GM12864 (cell line): ENCODE data around the gene GRID1.

Source experiments
- DNase-seq: peaks from one replicate; pipeline ENCODE4 v3.0.0-alpha.2; 2011; ENCODE audit warnings: low read depth
- H3K4me3 ChIP-seq: 2 replicates; pipeline ENCODE4 v1.5.1; 2011; ENCODE audit warnings: mild to moderate bottlenecking, low read depth, low read length, control low read depth
- TF ChIP-seq, protein P1 (sequence below): IDR thresholded peaks from 2 replicates; pipeline ENCODE4 v1.5.1; 2011; ENCODE audit warnings: low read depth, mild to moderate bottlenecking, moderate library complexity, low read length, control low read depth, inconsistent platforms; ENCODE audit errors: missing control alignments

Gene GRID1

DNA sequence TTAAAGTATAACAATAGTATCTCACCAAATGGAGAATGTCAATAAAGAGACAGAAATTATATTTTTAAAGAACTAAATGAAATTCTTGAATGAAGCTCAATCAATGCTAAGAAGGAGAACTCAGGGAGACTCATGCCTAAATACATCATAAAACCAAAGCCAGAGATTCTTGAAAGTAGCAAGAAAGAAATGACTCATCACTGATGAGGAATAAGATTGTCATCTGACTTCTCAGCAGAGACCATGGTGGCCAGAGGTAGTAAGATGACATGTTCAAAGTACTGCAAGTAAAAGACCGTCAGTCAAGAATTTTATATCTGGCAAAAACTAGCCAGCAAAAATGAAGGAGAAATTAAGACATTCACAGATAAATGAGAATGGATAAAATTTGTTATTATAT is 399.0 kb downstream of the GRID1 start:
- TF ChIP-seq, protein P1, sequence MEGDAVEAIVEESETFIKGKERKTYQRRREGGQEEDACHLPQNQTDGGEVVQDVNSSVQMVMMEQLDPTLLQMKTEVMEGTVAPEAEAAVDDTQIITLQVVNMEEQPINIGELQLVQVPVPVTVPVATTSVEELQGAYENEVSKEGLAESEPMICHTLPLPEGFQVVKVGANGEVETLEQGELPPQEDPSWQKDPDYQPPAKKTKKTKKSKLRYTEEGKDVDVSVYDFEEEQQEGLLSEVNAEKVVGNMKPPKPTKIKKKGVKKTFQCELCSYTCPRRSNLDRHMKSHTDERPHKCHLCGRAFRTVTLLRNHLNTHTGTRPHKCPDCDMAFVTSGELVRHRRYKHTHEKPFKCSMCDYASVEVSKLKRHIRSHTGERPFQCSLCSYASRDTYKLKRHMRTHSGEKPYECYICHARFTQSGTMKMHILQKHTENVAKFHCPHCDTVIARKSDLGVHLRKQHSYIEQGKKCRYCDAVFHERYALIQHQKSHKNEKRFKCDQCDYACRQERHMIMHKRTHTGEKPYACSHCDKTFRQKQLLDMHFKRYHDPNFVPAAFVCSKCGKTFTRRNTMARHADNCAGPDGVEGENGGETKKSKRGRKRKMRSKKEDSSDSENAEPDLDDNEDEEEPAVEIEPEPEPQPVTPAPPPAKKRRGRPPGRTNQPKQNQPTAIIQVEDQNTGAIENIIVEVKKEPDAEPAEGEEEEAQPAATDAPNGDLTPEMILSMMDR, result no peak
- no peak overlapping the region for H3K4me3 ChIP-seq
- DNase-seq, result no peak

DNA sequence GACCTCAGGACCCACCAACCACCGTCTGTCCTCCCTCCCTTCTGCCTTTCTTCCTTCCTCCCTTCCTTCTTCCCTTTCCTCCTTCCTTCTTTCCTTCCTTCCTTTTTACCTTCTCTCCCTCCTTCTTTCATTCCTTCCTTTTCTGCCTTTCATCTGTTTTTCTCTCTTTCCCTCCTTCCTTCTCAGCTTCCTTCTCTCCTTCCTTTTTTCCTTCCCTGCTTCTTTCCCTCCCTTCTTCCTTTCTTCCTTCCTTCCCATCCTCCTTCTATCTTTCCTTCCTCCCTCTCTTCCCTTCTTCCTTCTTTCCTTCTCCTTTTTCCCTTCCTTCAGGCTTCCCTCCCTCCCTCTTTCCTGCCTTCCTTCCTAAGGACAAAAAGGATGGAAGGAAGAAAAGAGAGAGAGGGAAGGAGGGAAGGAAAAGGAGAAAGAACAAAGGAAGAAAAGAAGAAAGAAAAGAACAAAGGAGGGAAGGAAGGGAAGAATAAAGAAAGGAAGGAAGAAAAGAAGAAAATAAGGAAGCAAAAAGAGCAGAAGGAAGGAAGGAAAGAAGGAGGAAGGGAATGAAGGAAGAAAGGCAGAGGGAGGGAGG is 405.0 kb downstream of the GRID1 start:
- no peak overlapping the region for H3K4me3 ChIP-seq
- no peak for DNase-seq
- TF ChIP-seq, protein P1, result no peak

DNA sequence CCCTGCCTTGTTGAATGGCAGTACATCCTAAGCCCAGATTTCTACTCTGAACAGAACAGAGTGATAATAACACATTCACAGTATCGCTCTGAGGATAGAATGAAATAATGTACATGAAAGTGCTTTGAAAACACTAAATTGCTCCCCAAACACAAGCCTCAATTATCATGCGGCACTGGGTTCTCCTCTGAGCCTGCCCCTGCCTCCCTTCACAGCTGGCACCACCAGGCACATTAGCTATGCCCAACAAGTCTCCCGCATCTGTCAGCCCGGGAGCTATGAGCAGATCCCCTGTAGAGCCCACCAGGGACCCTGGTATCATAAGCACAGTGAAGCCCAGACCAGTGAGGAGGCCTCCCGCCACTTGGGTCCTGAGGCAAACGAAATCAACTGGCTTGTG is 405.5 kb downstream of the GRID1 start:
- no peak overlapping the region for H3K4me3 ChIP-seq
- TF ChIP-seq, protein P1, result no peak
- DNase-seq, result no peak

DNA sequence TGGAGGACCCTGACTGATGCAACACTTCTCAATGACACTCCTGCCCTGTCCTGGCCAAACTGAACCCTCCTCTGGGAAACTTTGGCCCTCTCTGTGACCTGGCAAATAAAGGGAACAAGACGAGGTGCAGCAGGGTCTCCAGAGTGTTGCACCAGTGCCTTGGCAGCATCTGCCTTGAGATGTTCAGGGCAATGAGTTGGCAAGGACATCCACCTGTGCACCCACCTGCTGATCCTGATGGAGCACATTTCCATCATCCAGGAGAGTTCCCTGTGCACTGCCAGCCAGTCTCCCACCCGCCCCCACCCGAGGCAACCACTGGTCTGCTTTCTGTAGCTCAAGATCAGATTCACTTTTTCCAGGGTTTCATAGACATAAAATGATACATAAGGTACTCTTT is 407.4 kb downstream of the GRID1 start:
- DNase-seq, result no peak
- TF ChIP-seq, protein P1, result no peak
- H3K4me3 ChIP-seq, result no peak overlapping the region

DNA sequence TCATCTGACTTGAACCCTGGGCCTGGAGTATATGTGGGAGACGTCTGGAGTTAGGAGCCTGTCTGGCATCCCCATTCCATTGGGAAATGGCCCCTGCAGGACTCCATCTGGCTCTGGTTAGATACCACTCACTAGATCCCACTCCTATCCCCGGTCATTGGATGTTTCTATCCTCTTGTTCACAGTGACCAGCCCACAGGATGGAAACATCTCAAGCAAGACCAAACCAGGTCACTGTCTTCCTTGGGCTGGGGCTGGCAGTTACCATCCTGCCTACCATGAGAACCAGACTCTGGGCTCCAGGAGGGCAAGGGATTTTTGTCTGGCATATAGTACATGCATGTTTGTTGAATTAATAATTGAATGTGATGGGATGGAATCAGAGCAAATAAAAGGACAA is 415.7 kb downstream of the GRID1 start:
- TF ChIP-seq, protein P1, result no peak
- no peak for DNase-seq
- no peak overlapping the region for H3K4me3 ChIP-seq

DNA sequence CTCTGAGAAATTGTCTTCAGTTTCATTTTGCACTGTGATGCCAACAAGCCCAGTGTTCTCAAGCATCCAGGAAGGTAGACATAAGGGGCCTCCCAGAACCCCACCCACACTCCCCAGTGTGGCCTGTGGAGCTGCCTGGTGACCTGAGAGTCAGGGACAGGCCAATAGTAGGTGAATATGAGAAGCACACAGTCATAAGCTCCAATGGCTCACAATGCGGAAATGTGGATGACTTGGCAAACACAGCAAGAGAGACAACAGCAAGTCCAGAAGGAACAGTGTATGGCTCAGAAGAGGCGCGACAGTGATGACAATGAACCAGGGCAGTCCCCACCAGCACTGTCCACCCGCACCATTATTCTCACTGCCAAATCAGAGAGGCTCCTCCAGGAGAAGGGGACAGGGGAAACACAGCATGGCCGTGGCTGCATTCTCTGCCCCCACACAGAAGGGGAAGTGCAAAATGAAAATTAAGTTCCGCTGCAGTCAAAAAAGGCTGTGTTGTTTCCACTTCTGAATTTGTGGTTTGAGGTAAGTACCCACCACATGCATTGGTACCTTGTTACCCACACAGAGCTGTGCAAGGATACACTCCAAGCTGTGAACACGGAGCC is 419.8 kb downstream of the GRID1 start:
- DNase-seq, result peak; percentile 72
- TF ChIP-seq, protein P1, result no peak
- peak overlapping the region; percentile 50 for H3K4me3 ChIP-seq

DNA sequence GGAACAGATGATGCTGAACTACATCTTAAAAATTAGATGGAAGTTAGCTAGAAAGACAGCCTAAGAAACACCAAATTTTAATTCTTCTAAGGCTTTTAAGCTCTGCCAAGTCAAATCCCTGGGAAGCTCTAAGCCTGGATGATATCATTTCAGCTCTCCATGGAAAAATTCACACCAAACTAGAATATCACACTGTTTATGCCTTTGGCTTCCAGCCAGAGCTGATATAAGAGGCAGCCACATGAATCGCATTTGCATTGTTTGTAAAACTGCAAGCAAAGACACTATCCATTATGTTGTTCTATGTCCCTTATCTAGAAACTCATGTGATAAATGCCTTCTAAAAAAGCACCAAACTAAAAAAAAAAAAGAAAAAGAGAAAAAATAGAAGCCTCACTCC is 430.4 kb downstream of the GRID1 start:
- no peak for DNase-seq
- H3K4me3 ChIP-seq, result no peak overlapping the region
- TF ChIP-seq, protein P1, result no peak
